Naive B cell (primary cell): ENCODE data around the gene ZFYVE21. TPM values are rescaled to one million over a fixed set of nuclear protein-coding genes. Genes with fewer than 3 reads are reported as not detected.

Experiments used
- ATAC-seq, 2 donors: fragments of 150-1000 bp; cut with Tn5 transposase; 2 replicates each; pipeline ENCODE4 v1.10.0; 2021; ENCODE audit warnings: low read depth in 2 of 2, mild to moderate bottlenecking in 2 of 2, moderate library complexity in 2 of 2
- DNase-seq: peaks from one replicate; pipeline ENCODE4 v3.0.0; 2022
- H3K27ac Mint-ChIP-seq, 6 donors: one replicate each; pipeline ENCODE4 v1.8.0; 2020 to 2022; ENCODE audit warnings: mild to moderate bottlenecking in 6 of 6, mixed read lengths in 6 of 6, moderate library complexity in 5 of 6, inconsistent platforms in 2 of 6
- H3K27me3 Mint-ChIP-seq, 3 donors: one replicate each; pipeline ENCODE4 v1.8.0; 2021 to 2022; ENCODE audit warnings: mixed read lengths in 3 of 3, mild to moderate bottlenecking in 1 of 3
- H3K36me3 Mint-ChIP-seq, 2 donors: one replicate each; pipeline ENCODE4 v1.8.0; 2020 to 2022; ENCODE audit warnings: mixed read lengths in 2 of 2, inconsistent platforms in 1 of 2, mild to moderate bottlenecking in 1 of 2
- H3K4me1 Mint-ChIP-seq, 3 donors: one replicate each; pipeline ENCODE4 v1.8.0; 2020 to 2022; ENCODE audit warnings: mixed read lengths in 3 of 3, inconsistent platforms in 1 of 3, mild to moderate bottlenecking in 1 of 3, moderate library complexity in 1 of 3
- H3K4me3 Mint-ChIP-seq, 8 donors: one replicate each; pipeline ENCODE4 v1.8.0; 2020 to 2022; ENCODE audit warnings: mild to moderate bottlenecking in 8 of 8, mixed read lengths in 8 of 8, moderate library complexity in 8 of 8, inconsistent platforms in 2 of 8
- H3K9me3 Mint-ChIP-seq, 7 donors: one replicate each; pipeline ENCODE4 v1.8.0; 2020 to 2022; ENCODE audit warnings: mixed read lengths in 7 of 7, mild to moderate bottlenecking in 5 of 7, inconsistent platforms in 2 of 7, moderate library complexity in 1 of 7
- polyA plus RNA-seq, 6 donors: library from polyadenylated mRNA; unstranded; fragments of 300-500 nt; fragmentation: Illumina TruSeq; gene quantifications; one replicate each; pipeline ENCODE4 v1.2.3, GENCODE V29; 2021; ENCODE audit warnings: low read depth in 6 of 6

The ZFYVE21 gene
- polyA plus RNA-seq, 6 donors from 2014 or later = 4.8 to 10.5 (median 6.7) TPM

DNA sequence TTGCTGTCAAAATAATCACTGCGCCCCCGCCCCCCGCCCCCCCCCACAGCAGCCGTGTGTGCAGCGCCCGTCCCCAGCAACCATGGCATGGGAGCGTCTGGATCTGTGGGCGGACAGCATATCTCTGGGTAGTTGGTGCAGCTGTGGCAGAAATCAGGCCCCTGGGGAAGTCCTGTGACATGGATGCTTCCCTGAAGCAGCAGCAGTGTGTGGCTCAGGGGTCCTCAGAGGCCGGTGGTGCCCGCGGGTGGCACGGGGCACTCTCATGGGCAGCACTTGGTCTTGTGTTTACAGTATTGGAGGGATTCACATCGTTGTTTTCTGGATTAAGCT, 19.6 kb upstream of the ZFYVE21 start:
- Mint-ChIP-seq H3K9me3 (no peaks in the 10 kb centered on the region), H3K4me3 (peak overlapping the region in 4 of 8 donors; percentile 30 to 56 (median 45)), H3K4me1 (peaks cover 38 to 62% (median 60%) of the 10 kb centered on the region in 3 donors), H3K27me3 (no peaks in the 10 kb centered on the region), H3K36me3 (no peaks in the 10 kb centered on the region), H3K27ac (peak overlapping the region in 4 of 6 donors; percentile 56 to 85 (median 69))
- no peak for DNase-seq
- ATAC-seq = no peak

DNA sequence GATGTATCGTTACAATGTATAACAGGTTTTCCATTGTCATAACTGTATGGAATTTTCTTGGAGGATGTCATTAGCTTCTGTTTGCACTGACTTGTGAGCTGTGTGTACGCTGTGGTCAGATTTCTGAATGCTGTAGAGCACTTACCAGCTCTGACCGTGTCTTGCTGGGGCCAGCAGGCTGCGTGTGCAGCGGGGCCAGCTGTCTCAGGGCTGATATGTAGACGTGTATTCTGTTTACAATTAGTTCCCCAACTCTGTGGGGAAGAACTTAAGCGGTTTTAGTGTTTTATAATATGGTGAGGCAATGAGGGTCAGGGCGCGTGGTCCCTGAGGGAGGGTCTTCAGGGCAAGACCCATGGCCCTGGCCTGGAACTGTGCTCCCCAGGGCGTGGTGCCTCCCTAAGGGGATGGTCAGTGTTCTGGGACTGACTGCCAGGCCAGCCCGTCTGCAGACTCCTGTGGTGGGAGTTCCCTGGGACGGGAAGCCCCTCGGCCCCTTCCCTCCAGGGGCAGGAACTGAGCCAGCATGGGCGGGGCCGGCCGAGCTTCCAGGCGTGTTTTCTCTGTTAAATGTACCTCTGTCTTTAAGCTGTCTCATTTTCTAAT, 19.0 kb upstream of the ZFYVE21 start:
- Mint-ChIP-seq H3K36me3 (no peaks in the 10 kb centered on the region), H3K4me3 (peak overlapping the region in 4 of 8 donors; percentile 17 to 78 (median 45)), H3K27ac (peak overlapping the region in 5 of 6 donors; percentile 56 to 85 (median 62)), H3K27me3 (no peaks in the 10 kb centered on the region), H3K9me3 (no peaks in the 10 kb centered on the region), H3K4me1 (peaks cover 38 to 62% (median 59%) of the 10 kb centered on the region in 3 donors)
- no peak for DNase-seq
- no peak for ATAC-seq

GRCh38 chr14:103697206-103697602, 18.4 kb upstream of the ZFYVE21 start:
- peaks cover 38 to 62% (median 59%) of the 10 kb centered on the region in 3 donors for H3K4me1 Mint-ChIP-seq
- ATAC-seq (no peak), DNase-seq (no peak)
- H3K9me3 Mint-ChIP-seq = no peaks in the 10 kb centered on the region
- no peaks in the 10 kb centered on the region for H3K36me3 Mint-ChIP-seq
- no peaks in the 10 kb centered on the region for H3K27me3 Mint-ChIP-seq
- peak overlapping the region in 4 of 8 donors; percentile 2 to 83 (median 26) for H3K4me3 Mint-ChIP-seq
- peak overlapping the region in 3 of 6 donors; percentile 7 to 81 (median 45) for H3K27ac Mint-ChIP-seq

- H3K27me3 Mint-ChIP-seq = no peaks in the 10 kb centered on the region
- ATAC-seq = no peak
- peak overlapping the region in 1 of 8 donors; percentile 83 for H3K4me3 Mint-ChIP-seq
- H3K36me3 Mint-ChIP-seq = no peaks in the 10 kb centered on the region
- peaks cover 37 to 64% (median 60%) of the 10 kb centered on the region in 3 donors for H3K4me1 Mint-ChIP-seq
- no peaks in the 10 kb centered on the region for H3K9me3 Mint-ChIP-seq
- no peak for DNase-seq
- peak overlapping the region in 3 of 6 donors; percentile 7 to 81 (median 81) for H3K27ac Mint-ChIP-seq
Measured at GRCh38 chr14:103697603-103698379, 17.8 kb upstream of the ZFYVE21 start.

DNA sequence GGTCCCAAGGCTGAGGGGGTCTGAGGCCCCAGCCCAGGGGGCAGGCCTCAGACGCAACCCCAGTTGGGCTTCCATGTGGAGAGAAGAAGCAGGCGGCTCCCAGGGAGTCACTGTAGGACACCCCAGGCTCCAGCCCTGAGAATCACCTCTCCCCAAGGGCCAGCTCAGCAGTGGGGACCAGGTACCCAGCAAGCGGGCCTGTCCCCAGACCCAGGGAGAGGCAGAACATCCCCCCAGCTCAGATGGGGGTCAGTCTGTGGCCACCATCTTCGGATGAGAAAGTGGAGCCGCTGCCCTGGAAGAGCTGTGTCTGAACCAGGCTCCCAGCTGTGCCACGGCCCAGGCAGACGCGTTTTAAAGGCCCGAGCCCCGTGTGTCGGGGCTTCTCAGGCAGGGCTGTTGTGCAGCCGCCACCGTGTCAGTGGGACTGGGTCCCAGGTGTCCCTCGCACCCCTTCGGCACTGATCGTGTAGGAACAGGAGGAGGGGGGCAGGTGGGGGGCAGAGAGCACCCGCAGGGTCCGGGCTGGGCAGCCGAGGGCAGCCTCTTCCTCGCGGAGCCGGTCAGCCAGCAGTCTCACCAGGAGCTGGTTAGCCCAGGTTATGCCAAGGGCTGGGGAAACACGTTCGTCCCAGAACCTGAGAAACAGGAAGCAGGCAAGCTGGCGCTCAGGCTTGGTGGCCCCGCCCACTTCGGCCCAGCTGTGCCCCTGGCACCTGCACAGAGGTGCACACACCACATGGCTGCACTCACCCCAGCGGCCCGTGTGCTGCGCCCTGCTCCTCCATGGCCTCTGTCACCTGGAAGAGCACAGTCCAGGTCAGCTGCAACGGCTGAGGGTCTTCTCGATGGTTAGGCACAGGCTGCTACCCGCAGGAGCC, 17.0 kb upstream of the ZFYVE21 start:
- peak; percentile 48 to 54 for ATAC-seq
- no peaks in the 10 kb centered on the region for H3K9me3 Mint-ChIP-seq
- H3K36me3 Mint-ChIP-seq = no peaks in the 10 kb centered on the region

DNA sequence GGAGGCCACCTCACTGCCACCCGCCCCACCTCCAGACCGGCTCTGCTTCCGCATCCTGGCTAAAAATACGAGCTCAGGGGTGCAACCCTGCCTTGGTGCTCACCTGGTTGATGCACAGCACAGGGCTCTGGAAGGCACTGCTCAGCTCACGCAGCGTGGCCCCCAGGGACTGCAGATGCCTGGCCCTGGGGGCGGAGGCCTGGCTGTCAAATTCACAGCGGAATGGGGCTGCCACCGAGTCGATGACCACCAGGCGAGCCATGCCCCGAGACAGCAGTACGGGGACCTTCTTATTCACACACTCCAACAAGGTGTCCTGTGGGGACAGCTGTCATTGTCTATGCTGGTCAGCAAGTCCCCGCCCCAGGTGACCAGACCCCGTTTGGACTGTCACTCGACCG, 16.3 kb upstream of the ZFYVE21 start:
- Mint-ChIP-seq H3K4me3 (peak overlapping the region in 1 of 8 donors; percentile 18), H3K27ac (peak overlapping the region in 2 of 6 donors; percentile 19 to 41), H3K27me3 (no peaks in the 10 kb centered on the region), H3K36me3 (no peaks in the 10 kb centered on the region), H3K4me1 (peaks cover 37 to 74% (median 61%) of the 10 kb centered on the region in 3 donors), H3K9me3 (no peaks in the 10 kb centered on the region)
- DNase-seq (no peak), ATAC-seq (no peak)

More for the DNA sequence above, 17.0 kb upstream of the ZFYVE21 start:
- peaks cover 37 to 72% (median 62%) of the 10 kb centered on the region in 3 donors for H3K4me1 Mint-ChIP-seq
- DNase-seq = peak; percentile 24
- H3K4me3 Mint-ChIP-seq = peak overlapping the region in 1 of 8 donors; percentile 37
- no peaks in the 10 kb centered on the region for H3K27me3 Mint-ChIP-seq
- peak overlapping the region in 2 of 6 donors; percentile 19 to 41 for H3K27ac Mint-ChIP-seq

DNA sequence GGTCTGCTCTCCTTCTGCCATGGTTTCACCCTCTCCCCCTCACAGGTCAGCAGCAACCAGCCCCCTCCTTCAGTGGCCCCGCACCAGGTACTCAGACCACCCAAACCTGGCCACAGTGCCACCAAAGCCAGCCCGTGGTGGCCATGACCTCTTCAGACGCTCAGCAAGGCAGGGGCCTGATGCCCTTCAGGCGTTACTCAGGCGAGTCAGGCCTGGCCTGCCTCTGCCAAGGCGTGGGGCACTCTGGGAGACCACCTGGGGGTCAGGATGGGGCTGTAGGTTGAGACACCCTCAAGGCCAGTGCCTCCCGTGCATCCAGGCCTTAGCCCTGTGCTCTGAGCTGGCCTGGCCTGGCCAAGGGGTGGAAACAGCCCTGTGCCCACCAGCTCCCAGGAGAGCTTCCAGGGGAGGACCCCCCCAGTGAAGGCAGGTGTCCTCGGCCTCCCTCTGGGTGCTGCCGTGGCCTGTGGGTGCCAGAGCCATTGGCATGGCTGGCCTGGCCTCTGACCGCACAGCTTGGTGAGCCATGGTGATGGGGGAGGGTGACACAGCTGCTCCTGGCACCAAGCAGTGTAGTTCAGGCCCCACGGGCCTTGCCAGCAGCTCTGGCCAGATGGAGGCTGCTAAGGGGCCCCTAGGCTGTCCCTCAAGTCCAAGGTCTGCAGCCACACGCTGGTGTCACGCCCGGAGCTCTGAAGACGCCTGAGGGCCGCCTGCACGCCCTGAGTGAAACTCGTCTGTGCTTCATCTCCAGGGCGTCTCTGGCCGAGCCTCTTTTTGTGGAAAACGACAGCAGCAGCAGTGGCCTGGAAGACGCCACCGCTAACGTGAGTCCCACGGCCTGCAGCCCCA, 15.5 kb upstream of the ZFYVE21 start:
- H3K27me3 Mint-ChIP-seq = no peaks in the 10 kb centered on the region
- H3K36me3 Mint-ChIP-seq = no peaks in the 10 kb centered on the region
- peak overlapping the region in 3 of 8 donors; percentile 18 to 37 (median 32) for H3K4me3 Mint-ChIP-seq

GRCh38 chr14:103700753-103701490, 14.7 kb upstream of the ZFYVE21 start:
- DNase-seq (no peak), ATAC-seq (no peak)
- no peaks in the 10 kb centered on the region for H3K27me3 Mint-ChIP-seq
- peaks cover 30 to 76% (median 55%) of the 10 kb centered on the region in 3 donors for H3K4me1 Mint-ChIP-seq
- H3K36me3 Mint-ChIP-seq = no peaks in the 10 kb centered on the region
- peak overlapping the region in 2 of 8 donors; percentile 12 to 32 for H3K4me3 Mint-ChIP-seq
- no peaks in the 10 kb centered on the region for H3K9me3 Mint-ChIP-seq
- H3K27ac Mint-ChIP-seq = peak overlapping the region in 3 of 6 donors; percentile 47 to 86 (median 64)

More for the DNA sequence above, 15.5 kb upstream of the ZFYVE21 start:
- Mint-ChIP-seq H3K27ac (peak overlapping the region in 3 of 6 donors; percentile 38 to 82 (median 47)), H3K9me3 (no peaks in the 10 kb centered on the region), H3K4me1 (peaks cover 37 to 81% (median 61%) of the 10 kb centered on the region in 3 donors)
- ATAC-seq (no peak), DNase-seq (no peak)

GRCh38 chr14:103702095-103702494, 13.5 kb upstream of the ZFYVE21 start:
- DNase-seq (no peak), ATAC-seq (peak; percentile 16 to 29)
- Mint-ChIP-seq H3K27ac (peak overlapping the region in 3 of 6 donors; percentile 11 to 83 (median 64)), H3K9me3 (no peaks in the 10 kb centered on the region), H3K4me3 (peak overlapping the region in 4 of 8 donors; percentile 32 to 67 (median 44)), H3K36me3 (no peaks in the 10 kb centered on the region), H3K4me1 (peaks cover 20 to 64% (median 44%) of the 10 kb centered on the region in 3 donors), H3K27me3 (no peaks in the 10 kb centered on the region)

- H3K9me3 Mint-ChIP-seq = no peaks in the 10 kb centered on the region
- H3K4me1 Mint-ChIP-seq = peaks cover 16 to 58% (median 40%) of the 10 kb centered on the region in 3 donors
- ATAC-seq (no peak), DNase-seq (no peak)
- no peaks in the 10 kb centered on the region for H3K36me3 Mint-ChIP-seq
- peak overlapping the region in 3 of 8 donors; percentile 15 to 73 (median 54) for H3K4me3 Mint-ChIP-seq
- peak overlapping the region in 5 of 6 donors; percentile 15 to 67 (median 64) for H3K27ac Mint-ChIP-seq
- no peaks in the 10 kb centered on the region for H3K27me3 Mint-ChIP-seq
Measured at GRCh38 chr14:103702497-103703432, 12.8 kb upstream of the ZFYVE21 start.
